ENCODE results near the gene ANXA2.

- TF ChIP-seq, protein P1, sequence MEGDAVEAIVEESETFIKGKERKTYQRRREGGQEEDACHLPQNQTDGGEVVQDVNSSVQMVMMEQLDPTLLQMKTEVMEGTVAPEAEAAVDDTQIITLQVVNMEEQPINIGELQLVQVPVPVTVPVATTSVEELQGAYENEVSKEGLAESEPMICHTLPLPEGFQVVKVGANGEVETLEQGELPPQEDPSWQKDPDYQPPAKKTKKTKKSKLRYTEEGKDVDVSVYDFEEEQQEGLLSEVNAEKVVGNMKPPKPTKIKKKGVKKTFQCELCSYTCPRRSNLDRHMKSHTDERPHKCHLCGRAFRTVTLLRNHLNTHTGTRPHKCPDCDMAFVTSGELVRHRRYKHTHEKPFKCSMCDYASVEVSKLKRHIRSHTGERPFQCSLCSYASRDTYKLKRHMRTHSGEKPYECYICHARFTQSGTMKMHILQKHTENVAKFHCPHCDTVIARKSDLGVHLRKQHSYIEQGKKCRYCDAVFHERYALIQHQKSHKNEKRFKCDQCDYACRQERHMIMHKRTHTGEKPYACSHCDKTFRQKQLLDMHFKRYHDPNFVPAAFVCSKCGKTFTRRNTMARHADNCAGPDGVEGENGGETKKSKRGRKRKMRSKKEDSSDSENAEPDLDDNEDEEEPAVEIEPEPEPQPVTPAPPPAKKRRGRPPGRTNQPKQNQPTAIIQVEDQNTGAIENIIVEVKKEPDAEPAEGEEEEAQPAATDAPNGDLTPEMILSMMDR (conservative IDR thresholded peaks at IDR 0.05; ENCODE audit: low read length), result no peak
- no peak for TF ChIP-seq EZH2phosphoT487 (IDR thresholded peaks at IDR 0.05; ENCODE audit: borderline replicate concordance, low read depth, low read length)
Measured at GRCh38 chr15:60397772-60398445, at the start of gene ANXA2.
